Thoracic aorta (tissue), 2 donors: ENCODE measurements around the gene TNFSF8. TPM values are rescaled to one million over a fixed set of nuclear protein-coding genes. Genes with fewer than 3 reads are reported as not detected.

ENCODE experiments used
- ATAC-seq: fragments of 150-250 bp; one replicate; pipeline ENCODE4 v1.8.0; 2017; ENCODE audit warnings: low read depth; ENCODE audit not compliant: insufficient number of reproducible peaks, low FRiP score
- DNase-seq: peaks from one replicate; pipeline ENCODE4 v3.0.0-alpha.2; 2020; ENCODE audit warnings: low spot score
- H3K27ac ChIP-seq, 2 donors: fragments of 200-600 bp; sonication (generic); 1 replicate in 1 of 2; 2 replicates in 1 of 2; pipeline ENCODE4 v1.5.1; 2016; ENCODE audit warnings: mild to moderate bottlenecking in 2 of 2, moderate library complexity in 2 of 2
- H3K27me3 ChIP-seq: fragments of 200-600 bp; sonication (generic); replicated peaks from 2 replicates; pipeline ENCODE4 v1.6.0; 2016; ENCODE audit warnings: mild to moderate bottlenecking; ENCODE audit not compliant: insufficient read depth
- H3K36me3 ChIP-seq: fragments of 200-600 bp; sonication (generic); one replicate; pipeline ENCODE4 v1.5.1; 2016
- H3K4me1 ChIP-seq, 2 donors: fragments of 200-600 bp; sonication (generic); 1 replicate in 1 of 2; 2 replicates in 1 of 2; pipeline versions ENCODE4 v1.5.1 to v1.6.0; 2016; ENCODE audit warnings: low read depth in 2 of 2, mild to moderate bottlenecking in 1 of 2; ENCODE audit not compliant: control insufficient read depth in 1 of 2
- H3K4me3 ChIP-seq: fragments of 200-600 bp; sonication (generic); 2 replicates; pipeline ENCODE4 v1.5.1; 2016; ENCODE audit warnings: mild to moderate bottlenecking
- H3K9me3 ChIP-seq: fragments of 200-600 bp; sonication (generic); 2 replicates; pipeline ENCODE4 v1.5.1; 2016
- CTCF ChIP-seq: fragments of 200-600 bp; sonication (generic); IDR thresholded peaks from one replicate; pipeline ENCODE4 v1.5.1; 2019; ENCODE audit warnings: antibody characterized with exemption
- total RNA-seq, 2 donors: library from RNA; depleted of rRNA; stranded (reverse); fragments of >200 nt; gene quantifications; one replicate each; pipeline versions ENCODE4 v1.1.0 to v1.2.3, GENCODE V29; 2016

The TNFSF8 gene
- total RNA-seq, 2 donors from 2014 or later: 4.1 to 5.8 TPM

GRCh38 chr9:114937516-114937915 is 7.1 kb upstream of the TNFSF8 start:
- no peak overlapping the region for H3K27ac ChIP-seq
- DNase-seq (no peak), ATAC-seq (no peak)
- H3K36me3 ChIP-seq: no peaks in the 10 kb centered on the region
- H3K9me3 ChIP-seq: no peaks in the 10 kb centered on the region
- peaks cover 0 to 8% of the 10 kb centered on the region in 2 donors for H3K4me1 ChIP-seq
- no peaks in the 10 kb centered on the region for H3K27me3 ChIP-seq
- no peak for TF ChIP-seq CTCF
- H3K4me3 ChIP-seq: no peak overlapping the region

GRCh38 chr9:114936581-114936980 is 6.2 kb upstream of the TNFSF8 start:
- no peak overlapping the region for H3K27ac ChIP-seq
- no peaks in the 10 kb centered on the region for H3K9me3 ChIP-seq
- peaks cover 0 to 8% of the 10 kb centered on the region in 2 donors for H3K4me1 ChIP-seq
- H3K27me3 ChIP-seq: no peaks in the 10 kb centered on the region
- ATAC-seq: no peak
- no peak for DNase-seq
- no peak for TF ChIP-seq CTCF
- no peaks in the 10 kb centered on the region for H3K36me3 ChIP-seq
- no peak overlapping the region for H3K4me3 ChIP-seq

GRCh38 chr9:114935119-114935518 is 4.7 kb upstream of the TNFSF8 start:
- TF ChIP-seq CTCF: no peak
- Histone ChIP-seq H3K4me3 (no peak overlapping the region), H3K9me3 (no peaks in the 10 kb centered on the region), H3K4me1 (peaks cover 0 to 8% of the 10 kb centered on the region in 2 donors), H3K27ac (no peak overlapping the region), H3K36me3 (no peaks in the 10 kb centered on the region), H3K27me3 (no peaks in the 10 kb centered on the region)
- ATAC-seq: no peak
- no peak for DNase-seq

- Histone ChIP-seq H3K36me3 (no peaks in the 10 kb centered on the region), H3K27ac (no peak overlapping the region), H3K27me3 (no peaks in the 10 kb centered on the region), H3K4me1 (no peaks in the 10 kb centered on the region), H3K9me3 (no peaks in the 10 kb centered on the region), H3K4me3 (no peak overlapping the region)
- TF ChIP-seq CTCF: no peak
- DNase-seq (no peak), ATAC-seq (no peak)
Observed at GRCh38 chr9:114932502-114932901, 2.1 kb upstream of the TNFSF8 start.

GRCh38 chr9:114931407-114931806 is 1.0 kb upstream of the TNFSF8 start:
- Histone ChIP-seq H3K27ac (no peak overlapping the region), H3K27me3 (no peaks in the 10 kb centered on the region), H3K4me3 (no peak overlapping the region), H3K36me3 (no peaks in the 10 kb centered on the region), H3K4me1 (peaks cover under 1 to 2% of the 10 kb centered on the region in 2 donors), H3K9me3 (no peaks in the 10 kb centered on the region)
- no peak for TF ChIP-seq CTCF
- ATAC-seq (no peak), DNase-seq (no peak)
